NCI-H1092 treated with DMSO at 0.1 percent for 48 hours (cell line): ENCODE results near the gene VPS41.
A peak's percentile ranks its signal among the peaks of the same experiment; 100 is the strongest.
"Not testable (repeated sequence)": the region's sequence is repeated elsewhere in the genome, so short reads cannot be mapped to it uniquely, and the experiment has no call there.

Experiments
- DNase-seq: peaks from one replicate; lab custom pipeline; 2025; lab: John Stamatoyannopoulos, UW

The VPS41 gene

DNA sequence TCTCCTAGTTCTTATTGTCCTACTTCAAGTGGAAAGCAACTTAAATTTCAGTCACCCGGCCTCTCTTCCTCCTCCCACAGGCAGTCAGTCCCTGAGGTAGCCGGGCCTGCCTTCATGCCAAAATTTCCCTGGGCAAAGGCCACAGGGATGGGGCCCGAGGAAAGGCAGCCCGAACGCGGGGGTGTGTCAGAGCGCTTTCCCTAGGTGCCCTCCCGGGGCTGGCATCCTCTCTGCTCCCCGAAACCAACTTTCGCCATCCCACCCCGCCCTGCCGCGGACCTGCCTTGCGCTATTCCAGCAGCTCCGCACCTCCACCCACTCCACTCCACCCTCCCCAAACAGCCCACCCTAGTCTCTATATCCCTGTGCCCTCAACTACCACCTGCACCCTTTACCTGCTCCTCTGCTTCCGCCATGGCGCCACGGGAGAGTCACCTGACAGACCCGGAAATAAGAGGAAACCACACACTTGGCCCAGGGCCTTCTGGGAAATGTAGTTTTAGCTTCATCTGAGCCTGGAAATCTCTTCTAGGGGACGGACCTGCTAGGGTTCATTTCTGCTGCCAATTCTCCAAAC lies at the start of gene VPS41:
VPS41 (minus strand) TSS at position 433 of the 577 bp plus-strand sequence; CDS start at position 416, 17 bp downstream.
- DNase-seq = peak; percentile 81

GRCh38 chr7:38955892-38956291 lies 46.9 kb upstream of the VPS41 start:
- no peak for DNase-seq

DNA sequence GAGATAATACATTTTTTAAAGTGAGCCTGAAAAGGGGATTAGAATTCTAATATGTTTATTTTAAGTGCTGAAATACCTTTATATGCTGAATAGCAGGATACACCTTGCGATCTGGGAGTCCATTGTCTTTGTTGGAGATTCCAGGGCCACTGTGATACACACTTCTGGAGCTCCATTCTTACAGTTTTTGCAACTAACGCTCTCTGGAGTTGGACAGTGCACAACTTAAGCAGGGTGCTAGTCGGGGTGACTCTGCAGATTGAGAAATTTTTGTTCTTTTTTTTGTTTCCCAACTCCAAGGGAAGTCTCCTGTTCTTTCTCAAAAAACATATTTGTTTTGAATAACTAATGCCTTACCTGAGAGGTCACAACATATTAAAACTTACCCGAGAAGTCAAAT lies 45.0 kb upstream of the VPS41 start:
- DNase-seq = no peak

- DNase-seq = no peak
Measured at GRCh38 chr7:38953227-38953626, 44.2 kb upstream of the VPS41 start.

- DNase-seq = no peak
Measured at GRCh38 chr7:38951213-38951612, 42.2 kb upstream of the VPS41 start.

DNA sequence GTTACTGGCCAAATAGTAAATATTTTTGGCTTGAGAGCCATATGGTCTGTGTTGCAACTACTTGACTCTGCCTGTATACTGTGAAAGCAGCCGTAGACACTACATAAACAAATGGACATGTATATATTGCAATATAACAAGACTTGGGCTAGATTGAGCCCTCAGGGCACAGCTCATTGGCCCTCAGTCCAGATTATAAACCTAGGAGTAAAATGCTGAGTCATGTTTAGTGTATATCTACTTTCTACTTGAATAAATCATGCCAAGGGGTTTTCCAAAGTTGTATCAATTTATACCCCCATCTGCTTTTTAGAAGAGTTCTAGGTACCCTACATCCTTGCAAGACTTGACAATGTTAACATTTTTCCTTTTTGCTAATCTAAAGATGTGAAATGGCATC lies 41.3 kb upstream of the VPS41 start:
- no peak for DNase-seq

- DNase-seq = not testable (repeated sequence)
Measured at GRCh38 chr7:38947541-38947940, 38.5 kb upstream of the VPS41 start.

GRCh38 chr7:38942431-38943051 lies 33.5 kb upstream of the VPS41 start:
- DNase-seq = no peak

GRCh38 chr7:38940774-38941173 lies 31.8 kb upstream of the VPS41 start:
- DNase-seq = no peak

DNA sequence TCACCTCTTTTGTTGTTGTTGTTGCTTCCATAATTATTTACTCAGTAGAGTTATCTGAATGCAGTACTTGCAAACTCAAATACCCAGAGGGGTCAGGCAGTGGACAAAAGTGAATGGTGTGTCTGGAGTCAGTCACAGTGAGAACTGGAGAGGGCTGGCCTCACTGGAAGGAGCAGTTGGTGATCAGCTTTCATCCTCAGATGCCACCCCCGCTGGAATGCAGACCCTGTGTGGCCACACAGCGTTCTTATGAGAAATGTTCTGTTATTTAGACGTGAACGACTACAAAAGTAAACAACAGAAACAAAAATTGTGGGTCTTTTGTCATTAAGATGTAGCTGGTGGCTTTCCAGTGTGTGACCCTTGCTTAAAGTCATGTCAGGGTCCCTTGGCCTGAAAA lies 29.6 kb upstream of the VPS41 start:
- no peak for DNase-seq

DNA sequence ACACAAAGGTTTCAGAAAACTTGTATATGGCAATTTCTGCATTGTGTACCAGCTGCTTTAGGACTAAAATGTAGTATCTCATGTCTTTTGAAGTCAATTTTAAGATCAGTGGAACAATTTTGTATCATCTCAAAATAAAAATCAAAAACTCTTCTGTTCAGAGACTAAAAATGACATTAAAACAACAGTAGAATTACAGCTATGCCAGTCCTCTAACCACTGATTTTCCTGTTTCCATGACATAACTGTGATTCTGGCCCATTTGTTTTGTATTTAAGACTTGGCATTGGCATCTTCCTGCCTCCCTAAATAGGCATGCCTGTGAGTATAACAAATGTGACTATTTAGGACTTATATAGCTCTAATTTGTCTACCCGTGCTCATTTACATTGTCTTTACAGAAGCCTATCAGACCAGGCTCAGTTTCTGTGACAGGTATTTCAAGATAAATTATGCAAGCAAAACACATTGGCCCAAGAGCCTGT lies 29.1 kb upstream of the VPS41 start:
- DNase-seq = no peak

DNA sequence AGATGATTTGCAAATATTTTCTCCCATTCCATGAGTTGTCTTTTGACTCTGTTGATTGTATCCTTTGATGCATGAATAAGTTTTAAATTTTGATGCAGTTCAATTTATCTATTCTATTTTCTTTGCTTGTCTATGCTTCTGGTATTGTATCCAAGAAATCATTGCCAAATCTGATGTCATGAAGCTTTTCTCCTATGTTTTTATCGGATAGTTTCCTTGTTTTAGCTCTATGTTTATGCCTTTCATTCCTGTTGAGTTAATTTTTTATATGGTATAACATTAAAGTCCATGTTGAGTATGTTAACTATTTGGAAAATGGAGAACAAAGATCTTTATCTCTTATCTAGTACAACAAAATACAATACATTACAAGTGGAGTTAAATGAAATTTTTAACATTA lies 27.6 kb upstream of the VPS41 start:
- DNase-seq = no peak

GRCh38 chr7:38934536-38934935 lies 25.5 kb upstream of the VPS41 start:
- DNase-seq = no peak

- DNase-seq = peak; percentile 40
Measured at GRCh38 chr7:38934051-38934450, 25.1 kb upstream of the VPS41 start.

DNA sequence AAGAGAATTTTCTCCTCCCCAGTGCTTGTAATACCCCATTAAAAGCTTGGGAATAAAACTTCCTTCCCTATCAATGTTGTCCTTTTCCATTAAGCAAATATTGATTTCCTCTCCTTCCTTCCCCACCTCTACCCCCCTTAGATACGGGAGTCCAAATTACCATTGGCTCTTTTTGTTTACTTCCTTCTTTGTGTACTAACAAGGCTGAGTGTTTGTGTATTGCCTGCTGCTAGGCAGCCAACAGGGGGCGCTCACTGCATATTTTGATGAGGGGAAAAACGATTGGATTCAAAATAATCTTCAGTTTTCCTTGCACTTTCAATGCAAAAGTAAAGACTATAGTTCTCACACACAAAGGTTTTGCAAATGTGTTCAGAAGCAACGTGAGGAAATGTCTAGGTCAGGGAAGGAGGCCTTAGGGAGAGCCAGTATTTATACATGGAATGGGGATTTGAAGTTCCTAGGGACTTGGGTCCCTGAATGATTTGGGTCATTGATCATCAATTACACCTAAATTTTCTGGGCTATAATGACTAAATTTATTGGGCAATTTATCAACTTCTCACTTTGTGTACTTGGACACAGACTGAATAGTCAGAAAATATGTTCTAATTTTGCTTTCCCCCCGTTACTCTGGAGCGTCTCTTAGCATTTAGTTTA lies 23.6 kb upstream of the VPS41 start:
- DNase-seq = peak; percentile 75

- DNase-seq = no peak
Measured at GRCh38 chr7:38929460-38930171, 20.6 kb upstream of the VPS41 start.

DNA sequence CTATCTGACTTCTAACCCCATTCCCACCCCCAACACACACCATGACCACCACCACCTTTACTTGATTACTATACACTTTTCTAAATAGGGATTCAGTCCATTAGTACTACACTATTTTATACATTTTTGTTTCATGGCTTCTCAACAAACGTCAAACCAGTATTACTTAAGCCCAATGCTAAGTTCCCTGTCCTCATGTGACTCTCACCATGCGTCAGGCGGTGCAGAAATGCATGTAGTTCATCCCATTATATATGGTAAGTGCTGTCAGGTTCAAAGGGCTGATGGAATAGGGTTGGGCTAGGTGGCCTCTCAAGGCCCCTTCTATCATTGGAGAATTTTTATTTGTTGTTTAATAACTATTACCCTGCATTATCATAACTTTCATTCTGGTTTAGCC lies 19.5 kb upstream of the VPS41 start:
- no peak for DNase-seq

- DNase-seq = no peak
Measured at GRCh38 chr7:38927751-38928150, 18.8 kb upstream of the VPS41 start.

- no peak for DNase-seq
Measured at GRCh38 chr7:38920731-38921130, 11.7 kb upstream of the VPS41 start.

GRCh38 chr7:38916396-38916795 lies 7.4 kb upstream of the VPS41 start:
- no peak for DNase-seq

- DNase-seq = no peak
Measured at GRCh38 chr7:38909870-38910269, 879 bp upstream of the VPS41 start.

DNA sequence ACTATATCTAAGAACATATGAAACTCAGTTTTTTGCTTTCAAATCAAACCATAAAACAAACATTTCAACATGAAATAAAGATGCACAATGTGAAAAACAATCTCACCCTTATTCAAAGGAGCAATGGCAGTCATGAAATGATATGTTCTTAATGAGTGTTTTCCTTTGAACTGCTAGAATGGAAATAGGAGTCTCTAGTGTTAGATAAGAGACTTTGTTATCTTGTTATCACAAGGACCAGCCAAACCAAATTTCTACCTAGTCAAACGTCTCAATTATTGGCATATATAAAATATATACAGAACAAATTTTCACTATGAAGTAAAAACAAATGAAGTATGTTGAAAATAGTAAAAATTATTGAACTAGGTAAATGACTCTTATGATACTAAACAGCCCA lies 1.2 kb downstream of the VPS41 start:
- DNase-seq = no peak

GRCh38 chr7:38907066-38907465 lies 1.9 kb downstream of the VPS41 start:
- no peak for DNase-seq
